UCSD-AML1 (cell line): ENCODE results near the gene KCNJ8.
"Not testable (repeated sequence)": the region's sequence is repeated elsewhere in the genome, so short reads cannot be mapped to it uniquely, and the experiment has no call there.

Experiments used
- DNase-seq: peaks from one replicate; lab custom pipeline; 2025; ENCODE audit not compliant: unreplicated experiment; lab: John Stamatoyannopoulos, UW

The KCNJ8 gene

DNA sequence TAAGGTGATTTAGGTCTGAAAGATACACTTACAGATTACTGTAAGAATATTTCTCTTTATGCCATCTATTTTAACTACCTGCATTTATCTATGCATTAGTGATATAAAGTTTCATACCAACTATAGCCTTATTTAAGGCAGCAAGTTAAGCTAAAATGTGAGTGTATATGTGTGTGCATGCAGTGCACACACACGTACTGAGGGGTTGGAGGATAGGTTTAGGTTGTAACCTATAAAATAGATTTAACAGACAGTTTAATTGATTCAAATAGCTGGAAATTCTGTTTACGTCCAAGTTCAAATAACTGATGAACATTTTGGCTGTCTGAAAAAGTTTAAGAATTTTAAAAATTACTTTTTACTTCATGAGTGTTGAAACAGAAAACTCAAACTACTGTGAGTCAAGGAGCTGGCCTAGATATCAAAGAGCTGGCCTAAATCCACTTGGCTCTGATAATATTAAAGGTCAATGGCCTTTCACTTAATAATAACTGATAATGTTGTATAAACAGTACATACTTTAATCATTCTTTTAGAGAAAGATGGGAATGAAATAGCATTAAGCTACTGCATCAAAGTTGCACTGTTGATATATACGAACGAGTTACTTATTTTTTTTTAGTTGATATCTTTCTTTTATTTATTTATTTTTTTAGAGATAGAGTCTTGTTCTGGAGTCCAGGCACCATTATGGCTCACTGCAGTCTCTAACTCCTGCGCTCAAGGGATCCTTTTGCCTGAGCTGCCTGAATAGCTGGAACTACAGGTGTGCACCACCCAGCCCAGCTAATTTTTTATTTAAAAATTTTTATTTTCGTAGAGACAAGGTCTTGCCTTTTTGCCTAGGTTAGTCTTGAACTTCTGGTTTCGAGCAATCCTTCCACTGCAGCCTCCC is 13.8 kb upstream of the KCNJ8 start:
- DNase-seq, result no peak

DNA sequence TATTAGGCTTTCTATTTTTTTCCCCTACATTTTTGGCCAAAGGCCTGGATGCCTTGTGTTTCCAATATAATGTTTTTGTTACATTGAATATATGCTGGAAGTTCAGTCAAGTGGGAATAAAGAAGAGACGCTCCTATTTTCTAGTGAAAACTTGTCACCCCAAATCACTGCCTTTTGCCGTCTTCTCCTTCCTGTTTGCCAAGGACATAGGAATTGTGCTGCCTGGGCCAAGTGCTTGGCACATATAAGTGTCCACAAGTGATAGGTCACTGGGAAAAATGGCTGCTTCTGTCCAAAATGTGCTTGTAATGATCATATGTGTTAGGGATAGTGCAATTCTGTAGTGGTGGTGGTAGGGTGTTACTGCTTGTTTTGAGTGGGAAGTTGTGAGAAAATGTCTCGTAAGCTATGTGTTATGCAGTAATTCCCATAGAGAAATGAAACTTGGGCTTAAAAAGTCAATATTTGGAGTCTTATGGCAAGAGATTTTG is 11.6 kb upstream of the KCNJ8 start:
- DNase-seq, result no peak

GRCh38 chr12:21782723-21783122 is 8.2 kb upstream of the KCNJ8 start:
- not testable (repeated sequence) for DNase-seq

DNA sequence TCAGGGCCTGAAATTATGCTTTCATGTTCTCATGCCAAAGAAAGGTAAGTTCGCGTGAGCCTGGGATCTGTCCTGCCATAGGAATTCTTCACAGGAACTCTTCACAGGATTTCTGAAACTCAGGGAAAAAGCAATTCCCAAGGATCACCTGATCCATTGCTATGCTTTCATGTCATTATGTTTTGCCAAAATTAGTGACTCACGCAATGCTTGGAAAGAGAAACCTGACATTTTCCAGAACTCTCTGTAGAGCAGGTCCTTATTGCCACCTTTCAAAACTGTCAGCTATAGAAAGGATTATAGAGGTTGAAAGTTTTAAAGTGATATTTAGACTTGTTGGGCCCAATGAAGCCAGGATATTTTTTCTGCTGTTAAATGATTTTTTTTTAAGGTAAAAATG is 6.3 kb upstream of the KCNJ8 start:
- no peak for DNase-seq

DNA sequence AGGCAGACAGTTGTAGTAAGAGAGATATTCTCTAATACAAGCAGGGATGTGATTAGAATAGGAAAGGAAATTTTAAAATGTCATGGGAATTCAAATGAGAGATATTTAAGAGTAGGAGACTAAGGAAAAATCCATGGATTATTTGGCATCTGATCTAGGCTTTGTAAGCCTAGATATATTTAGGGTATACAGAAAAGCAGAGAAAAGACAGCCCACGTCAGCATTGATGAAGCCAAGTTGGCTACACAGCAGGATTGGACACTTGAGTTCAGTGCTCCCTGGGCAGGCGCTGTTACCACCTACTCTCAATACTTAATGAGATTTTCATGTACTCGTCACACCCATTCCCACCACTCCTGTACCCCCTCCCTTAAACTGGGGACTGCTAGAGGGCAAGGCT is 1.7 kb upstream of the KCNJ8 start:
- no peak for DNase-seq

GRCh38 chr12:21775133-21775820 is 771 bp upstream of the KCNJ8 start:
- no peak for DNase-seq

DNA sequence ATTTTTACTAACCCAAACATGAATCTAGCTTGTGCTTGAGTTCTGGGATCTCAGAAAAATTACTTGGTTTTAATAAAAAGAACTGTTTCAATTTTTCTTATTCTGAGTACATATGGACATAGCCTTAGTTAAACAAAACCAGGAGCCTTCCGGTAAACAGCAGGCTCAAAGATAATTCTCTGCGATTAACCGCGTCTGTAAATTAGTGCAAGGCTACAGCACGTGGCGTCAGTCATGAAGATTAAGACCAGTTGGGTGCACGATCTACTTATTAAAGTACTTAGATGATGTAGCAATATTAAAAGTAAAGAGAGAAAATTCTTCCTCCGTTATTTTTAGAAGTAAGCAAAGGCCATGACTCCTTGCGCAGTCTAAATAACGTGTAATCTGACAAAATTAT is 700 bp downstream of the KCNJ8 start:
- DNase-seq, result no peak

- DNase-seq, result no peak
Measured at GRCh38 chr12:21773263-21773741, 1.2 kb downstream of the KCNJ8 start.

- DNase-seq, result no peak
Measured at GRCh38 chr12:21771311-21771710, 3.2 kb downstream of the KCNJ8 start.

- no peak for DNase-seq
Measured at GRCh38 chr12:21769307-21769706, 5.2 kb downstream of the KCNJ8 start.

- DNase-seq, result no peak
Measured at GRCh38 chr12:21766403-21766802, 8.1 kb downstream of the KCNJ8 start.

DNA sequence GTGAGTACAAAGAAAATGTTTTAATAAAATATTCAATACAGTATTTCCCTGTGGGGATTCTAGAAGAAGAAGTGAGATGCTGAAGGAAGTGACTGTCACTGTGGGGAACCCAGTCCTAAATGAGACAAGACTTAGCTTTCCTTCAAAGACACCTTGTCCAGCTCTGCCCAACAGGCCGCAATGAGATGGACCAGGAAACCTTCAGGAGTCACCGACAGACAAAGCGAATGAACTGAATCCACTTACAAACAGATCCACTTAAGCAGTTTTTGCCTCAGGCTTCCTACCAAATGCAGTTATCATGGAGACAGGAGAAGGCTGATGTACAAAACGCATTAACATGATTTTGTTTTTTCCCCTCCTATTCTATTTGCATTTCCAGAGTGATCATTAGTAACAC is 9.6 kb downstream of the KCNJ8 start:
- DNase-seq, result no peak

- no peak for DNase-seq
Measured at GRCh38 chr12:21764065-21764464, 10.4 kb downstream of the KCNJ8 start.

- no peak for DNase-seq
Measured at GRCh38 chr12:21763531-21763930, 11.0 kb downstream of the KCNJ8 start.

DNA sequence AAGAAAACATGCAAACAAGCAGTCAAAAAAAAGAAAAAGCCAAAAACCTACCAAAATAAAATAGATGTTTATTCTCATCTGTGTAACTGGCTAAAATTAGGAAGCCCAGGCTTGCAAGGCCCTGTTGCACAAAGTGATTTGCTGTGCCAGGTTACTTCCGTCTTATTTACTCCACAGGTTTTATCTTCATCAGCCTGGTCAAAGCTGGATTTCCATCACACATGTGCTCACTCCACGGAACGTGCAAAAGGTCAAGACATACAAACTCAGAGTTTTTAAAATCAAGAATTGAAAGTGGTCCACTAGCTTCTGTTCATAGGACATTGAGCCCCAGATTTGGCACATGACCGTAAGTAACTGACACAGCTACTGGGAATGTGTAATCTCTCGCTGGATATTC is 14.8 kb downstream of the KCNJ8 start:
- DNase-seq, result no peak

DNA sequence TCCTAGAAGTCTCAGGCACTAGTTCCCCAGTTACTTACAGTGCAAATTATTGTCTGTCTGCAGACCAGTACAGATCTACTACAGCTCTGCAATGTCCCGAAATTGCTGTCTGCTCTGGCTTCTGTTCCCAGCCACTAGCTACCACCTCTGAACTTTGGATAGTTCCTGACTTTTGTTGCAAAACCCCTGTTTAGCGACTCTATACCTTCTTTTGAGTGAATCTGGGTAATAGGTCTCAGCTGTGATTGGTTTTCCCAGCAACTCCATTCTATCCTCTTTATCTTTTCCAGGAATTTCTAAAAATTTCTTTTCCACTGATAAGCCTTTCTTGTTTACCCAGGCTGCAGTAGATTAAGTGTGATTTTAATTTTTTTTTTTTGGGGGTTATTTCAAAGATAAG is 16.8 kb downstream of the KCNJ8 start:
- no peak for DNase-seq

GRCh38 chr12:21756699-21757098 is 17.8 kb downstream of the KCNJ8 start:
- DNase-seq, result no peak

DNA sequence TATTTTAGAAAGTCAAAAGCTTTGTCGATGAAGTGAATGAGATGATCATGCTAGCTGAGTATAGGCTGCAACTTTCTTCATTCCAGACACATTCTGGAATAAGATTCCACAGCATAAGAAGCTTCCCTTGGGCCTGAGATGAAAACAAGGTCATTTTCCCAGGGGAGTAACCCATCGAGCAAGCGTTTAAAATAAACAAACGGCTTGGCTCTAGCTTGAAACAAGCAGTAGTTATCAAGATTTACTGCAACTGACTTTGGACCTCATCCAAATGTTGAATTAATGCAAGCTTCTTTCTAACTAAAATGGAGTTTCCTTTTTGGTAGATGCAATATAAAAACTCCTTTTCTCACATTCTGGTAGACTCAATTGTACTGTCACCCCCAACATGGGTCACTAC is 23.0 kb downstream of the KCNJ8 start:
- no peak for DNase-seq

DNA sequence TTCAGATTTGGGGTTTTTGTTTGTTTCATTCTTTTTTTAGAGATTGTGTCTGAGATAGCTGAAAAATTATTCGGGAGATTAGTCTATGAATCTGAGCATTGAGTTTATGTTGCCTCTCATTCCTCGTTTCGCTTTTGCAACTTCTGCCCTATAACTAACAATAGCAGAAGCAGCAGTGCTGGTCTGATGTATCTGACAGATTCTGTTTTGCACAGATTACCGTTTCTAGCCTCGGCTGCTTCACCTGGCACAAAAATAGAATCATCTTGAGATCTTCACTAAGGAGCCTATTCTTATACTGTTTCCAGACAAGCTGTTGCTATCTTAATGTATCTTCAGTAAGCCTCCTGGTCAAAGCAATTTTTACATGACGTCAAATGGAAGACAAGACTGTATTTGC is 29.2 kb downstream of the KCNJ8 start:
- no peak for DNase-seq

GRCh38 chr12:21731144-21731543 is 43.4 kb downstream of the KCNJ8 start:
- no peak for DNase-seq

DNA sequence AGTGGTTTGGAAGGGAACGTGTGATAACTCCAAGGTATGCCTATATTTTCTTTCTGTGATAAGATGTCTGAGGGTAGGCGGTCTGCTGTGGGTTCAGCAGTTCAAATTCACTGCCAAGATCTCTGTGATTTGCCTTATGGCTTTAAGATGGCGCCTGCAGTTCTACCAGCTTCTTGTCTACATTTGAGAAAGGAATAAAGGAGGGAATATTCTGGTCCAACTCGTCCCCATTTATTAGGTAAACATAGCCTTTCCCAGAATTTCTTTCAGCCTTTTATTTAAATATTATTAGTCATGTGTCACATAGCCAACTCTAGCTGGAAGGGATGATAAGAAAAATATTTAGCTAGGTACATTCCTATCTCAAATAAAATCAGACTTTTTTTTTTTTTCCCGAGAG is 48.8 kb downstream of the KCNJ8 start:
- DNase-seq, result no peak

DNA sequence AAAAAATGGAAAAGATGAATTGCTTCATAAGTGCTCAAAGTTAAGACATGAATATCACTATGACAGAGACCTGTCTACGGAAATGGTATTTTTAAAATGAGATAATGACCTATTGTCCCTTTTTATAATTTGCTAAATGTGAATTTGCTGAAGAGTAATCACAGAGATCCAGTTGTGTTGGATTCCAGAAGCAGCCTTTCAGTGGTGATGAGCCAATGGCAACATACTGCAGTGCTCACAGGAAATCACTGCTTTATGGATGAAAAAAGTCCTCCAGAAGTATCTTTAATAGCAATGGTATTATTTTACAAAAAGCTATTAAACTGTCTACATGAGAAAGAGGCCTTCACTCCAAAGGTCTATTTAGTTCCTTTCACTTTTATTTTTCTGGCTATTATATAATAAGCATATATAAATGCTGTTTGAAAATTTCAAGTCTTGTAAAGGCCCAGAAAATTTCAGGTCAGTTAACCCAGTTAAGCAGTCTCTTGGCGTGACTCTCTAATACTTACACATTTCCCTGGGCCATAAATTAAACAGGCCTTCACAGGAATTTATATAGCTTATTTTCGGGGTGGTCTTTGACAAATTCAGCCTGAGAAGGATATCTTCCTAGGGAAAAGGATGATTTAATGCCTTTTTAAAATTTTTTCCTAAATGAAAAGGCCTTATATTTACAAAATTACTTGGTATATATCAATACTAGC is 55.4 kb downstream of the KCNJ8 start:
- no peak for DNase-seq
